Activated T-cell treated with anti-CD3 and anti-CD28 coated beads for 24 hours (primary cell): Measurements from ENCODE around the gene RNF26.

Experiments used
- DNase-seq: peaks from one replicate; pipeline ENCODE4 v3.0.0-alpha.2; 2020; ENCODE audit warnings: low read depth

The RNF26 gene

DNA sequence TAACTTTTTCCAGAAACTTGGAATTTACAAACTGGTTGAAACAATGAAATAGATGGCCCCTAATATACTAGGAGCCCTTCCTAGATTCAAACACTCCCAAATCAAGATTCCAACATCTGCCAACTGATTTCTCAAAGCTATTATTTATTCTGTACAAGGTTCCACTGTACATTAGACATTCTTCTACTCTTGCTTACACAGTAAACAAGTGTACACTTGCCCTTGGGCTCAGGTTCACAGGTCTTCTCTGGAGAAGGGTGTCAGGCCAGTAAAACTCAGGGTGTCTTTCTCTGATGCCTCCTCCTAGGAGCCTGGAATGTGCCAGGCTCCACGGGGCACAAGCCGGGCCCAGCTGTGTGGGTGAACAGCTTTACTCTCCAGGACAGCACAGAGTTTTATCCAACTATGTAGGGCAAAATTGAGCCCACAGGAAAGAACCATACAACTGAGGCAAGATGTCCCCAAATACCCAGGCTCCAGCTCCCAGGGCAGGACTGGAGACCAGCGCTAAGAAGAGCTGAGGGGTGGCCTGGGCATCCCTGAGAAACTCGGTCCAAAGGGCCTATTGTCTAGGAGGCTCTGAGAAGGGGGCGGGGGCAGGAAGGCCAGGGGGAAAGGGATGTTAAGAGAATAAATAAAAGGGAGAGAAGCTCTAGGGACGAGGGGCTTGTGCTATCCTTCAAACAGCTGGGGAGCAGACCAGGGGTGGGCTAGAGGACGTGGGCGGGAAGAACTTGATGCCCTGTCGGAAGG, 20.9 kb downstream of the RNF26 start:
- DNase-seq = no peak

- DNase-seq = peak; percentile 56
Measured at GRCh38 chr11:119356349-119357031, 22.2 kb downstream of the RNF26 start.

DNA sequence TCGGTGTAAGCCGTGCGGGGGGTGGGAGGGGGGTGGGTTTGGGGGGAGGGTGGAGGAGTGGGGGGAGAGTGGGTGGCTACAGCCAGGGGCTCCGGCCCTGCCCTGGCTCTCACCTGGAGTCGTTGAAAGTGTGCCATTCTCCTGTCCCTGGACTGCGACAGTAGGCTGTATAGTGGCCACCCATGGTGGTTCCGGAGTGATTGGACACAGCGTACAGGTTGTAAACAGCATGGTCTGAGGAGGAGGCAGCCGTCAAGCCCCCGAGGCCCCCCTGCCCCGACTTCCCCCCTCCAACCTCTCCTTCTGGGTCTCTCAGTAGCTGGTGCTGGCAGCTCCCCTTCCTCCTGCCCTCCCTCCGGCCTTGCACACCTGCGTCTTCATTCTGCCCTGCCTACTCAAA, 22.7 kb downstream of the RNF26 start:
- no peak for DNase-seq

DNA sequence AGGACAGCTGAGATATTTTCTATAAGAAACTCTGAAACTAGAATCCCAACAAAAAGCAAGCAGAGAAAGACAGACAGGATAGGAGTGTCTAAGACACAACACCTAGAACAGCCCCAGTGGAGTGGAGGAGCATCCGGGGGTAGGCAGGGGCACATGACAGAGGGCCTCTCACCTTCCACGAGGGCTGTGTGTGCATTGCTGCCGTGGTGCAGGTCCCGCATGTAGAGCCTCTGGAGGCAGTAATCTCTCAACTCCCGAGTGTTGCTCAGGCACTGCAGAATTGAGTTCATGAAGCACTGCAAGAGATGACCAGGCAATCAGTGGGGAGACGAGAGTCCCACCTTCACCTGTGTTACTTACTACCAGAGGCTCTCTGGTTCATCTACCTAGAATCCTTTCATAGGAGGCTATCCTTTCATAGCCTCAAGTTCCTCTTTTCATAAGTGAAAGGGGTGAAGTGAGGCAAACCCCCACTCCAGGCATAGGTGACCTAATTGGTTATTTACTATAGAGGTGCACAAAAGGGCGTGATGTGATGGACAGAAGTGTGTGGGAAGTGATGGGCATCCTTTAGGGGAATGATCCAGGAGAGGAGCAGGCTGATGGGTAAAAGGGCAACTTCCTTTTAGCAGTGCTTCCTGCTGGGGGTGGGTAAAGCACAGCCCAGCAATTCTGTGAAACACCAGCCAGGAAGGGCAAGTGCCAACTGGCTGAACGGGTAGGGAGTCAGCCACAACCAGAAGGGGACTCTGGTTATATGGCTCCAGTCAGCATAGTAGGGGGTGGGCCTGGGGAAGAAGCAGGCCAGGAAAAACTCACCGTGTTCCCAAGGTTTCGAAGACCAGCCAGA, 25.3 kb downstream of the RNF26 start:
- DNase-seq = no peak

GRCh38 chr11:119361056-119361787, 26.9 kb downstream of the RNF26 start:
- peak; percentile 28 for DNase-seq

DNA sequence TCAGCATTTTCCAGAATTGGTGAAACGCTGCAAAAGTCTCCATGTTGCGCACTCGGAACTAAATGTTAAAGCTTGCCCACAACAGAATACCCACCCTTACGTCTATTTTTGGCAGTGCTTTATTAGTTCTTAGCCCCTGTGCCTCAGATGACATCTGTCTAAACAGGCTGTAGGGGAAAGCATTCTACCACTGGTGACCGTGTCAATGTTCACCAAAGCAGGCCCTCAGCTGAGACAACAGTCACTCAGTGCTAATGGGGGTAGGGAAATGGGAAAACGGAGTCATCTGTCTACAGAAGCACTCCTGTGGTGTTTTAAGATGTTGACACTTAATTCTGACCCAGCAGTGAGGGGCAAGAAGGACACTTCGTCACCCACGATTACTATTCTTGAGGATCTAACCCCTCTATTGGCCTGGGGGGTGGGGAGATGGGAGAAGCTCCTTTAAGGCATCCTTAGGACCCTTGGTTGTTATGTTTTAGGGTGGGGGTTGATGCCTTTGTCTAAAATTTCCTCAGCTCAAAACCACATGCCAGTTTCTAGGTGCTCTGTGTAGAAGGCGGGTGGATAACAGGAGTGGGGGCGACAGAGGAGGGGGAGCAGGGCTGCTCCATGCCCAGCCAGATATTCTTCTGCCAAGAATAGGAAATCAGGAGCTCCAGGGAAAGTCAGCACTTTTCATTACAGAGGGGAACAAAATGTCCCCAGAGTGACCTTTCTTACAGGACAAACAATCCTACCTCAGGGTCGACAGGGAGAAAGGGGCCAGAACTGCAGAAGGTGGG, 27.8 kb downstream of the RNF26 start:
- DNase-seq = no peak

GRCh38 chr11:119362741-119363080, 28.4 kb downstream of the RNF26 start:
- DNase-seq = no peak

DNA sequence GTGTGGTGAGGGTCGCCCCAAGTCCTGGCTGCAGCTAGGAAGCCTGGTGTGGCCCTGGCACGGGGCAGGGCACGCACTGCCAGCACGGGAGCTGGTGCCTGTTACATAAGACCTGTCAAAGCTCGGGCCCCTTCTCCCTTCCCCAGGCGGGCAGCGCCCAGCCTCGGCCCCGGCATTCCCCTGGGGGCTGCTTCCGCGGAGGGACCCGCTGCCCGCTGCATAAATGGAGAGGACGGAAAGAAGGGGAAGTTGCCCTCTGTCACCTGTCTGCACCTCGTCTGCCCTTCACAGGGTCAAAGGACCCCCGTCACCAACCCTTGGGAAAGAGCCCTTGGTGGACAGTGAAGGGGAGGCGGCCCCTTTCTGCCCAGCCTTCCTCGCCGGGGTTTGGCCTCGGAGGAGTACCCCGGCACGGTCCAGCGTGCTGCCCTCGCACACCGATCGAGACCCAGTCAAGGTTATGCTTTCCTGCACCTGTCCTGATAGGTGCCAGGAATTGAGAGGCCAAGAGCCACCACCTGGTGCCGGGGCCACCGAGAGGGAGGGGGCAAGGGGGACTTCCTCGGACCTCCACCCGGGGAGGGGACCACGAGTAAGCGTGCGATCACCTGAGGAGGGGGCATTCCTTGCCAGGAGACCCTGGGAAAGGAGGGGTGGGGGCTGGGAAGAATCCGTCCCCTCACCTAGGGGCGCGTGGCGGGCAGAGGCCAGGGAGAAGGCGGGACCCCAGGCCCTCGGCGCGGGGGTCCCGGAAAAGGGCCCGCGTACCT, 28.9 kb downstream of the RNF26 start:
- no peak for DNase-seq

- DNase-seq = peak; percentile 45
Measured at GRCh38 chr11:119363851-119364590, 29.7 kb downstream of the RNF26 start.

GRCh38 chr11:119365071-119365591, 30.8 kb downstream of the RNF26 start:
- DNase-seq = no peak

- no peak for DNase-seq
Measured at GRCh38 chr11:119366690-119367620, 32.6 kb downstream of the RNF26 start.

- DNase-seq = no peak
Measured at GRCh38 chr11:119367661-119368120, 33.4 kb downstream of the RNF26 start.

GRCh38 chr11:119368121-119369034, 34.1 kb downstream of the RNF26 start:
- no peak for DNase-seq

GRCh38 chr11:119369132-119369925, 35.0 kb downstream of the RNF26 start:
- no peak for DNase-seq

- DNase-seq = no peak
Measured at GRCh38 chr11:119370486-119371046, 36.2 kb downstream of the RNF26 start.

DNA sequence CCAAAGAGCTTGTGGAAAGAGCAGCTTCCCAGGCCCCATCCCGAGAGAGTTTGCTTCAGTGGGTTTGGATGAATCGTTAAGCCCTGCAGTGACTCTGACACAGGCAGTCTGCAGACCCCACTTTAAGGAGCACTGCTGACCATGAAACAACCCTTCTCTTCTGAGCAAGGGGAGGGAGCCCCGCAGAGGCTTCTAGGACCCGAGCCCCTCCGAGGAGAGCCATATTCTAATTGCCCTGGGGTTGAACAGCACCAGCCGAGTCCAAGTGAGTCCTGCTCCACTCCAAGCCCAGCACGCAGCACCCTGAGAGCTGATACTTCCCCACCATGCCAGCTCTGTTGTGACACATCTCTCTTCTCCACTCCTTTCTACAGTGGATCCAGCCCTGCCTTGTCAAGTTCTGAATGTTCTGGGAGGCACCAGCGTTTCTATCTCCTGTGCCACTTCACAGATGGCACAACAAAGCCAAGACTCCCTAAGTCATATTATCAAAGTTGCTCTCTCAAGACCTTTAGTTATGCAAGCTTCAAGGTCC, 36.8 kb downstream of the RNF26 start:
- DNase-seq = no peak
